HG03095 (cell line): Measurements from ENCODE around the gene NTRK2.

Experiments used
- ATAC-seq: cut with Tn5 transposase; IDR thresholded peaks from one replicate; pipeline ENCODE4 v1.9.1; 2021; ENCODE audit warnings: moderate library complexity; ENCODE audit not compliant: unreplicated experiment

NTRK2 gene

DNA sequence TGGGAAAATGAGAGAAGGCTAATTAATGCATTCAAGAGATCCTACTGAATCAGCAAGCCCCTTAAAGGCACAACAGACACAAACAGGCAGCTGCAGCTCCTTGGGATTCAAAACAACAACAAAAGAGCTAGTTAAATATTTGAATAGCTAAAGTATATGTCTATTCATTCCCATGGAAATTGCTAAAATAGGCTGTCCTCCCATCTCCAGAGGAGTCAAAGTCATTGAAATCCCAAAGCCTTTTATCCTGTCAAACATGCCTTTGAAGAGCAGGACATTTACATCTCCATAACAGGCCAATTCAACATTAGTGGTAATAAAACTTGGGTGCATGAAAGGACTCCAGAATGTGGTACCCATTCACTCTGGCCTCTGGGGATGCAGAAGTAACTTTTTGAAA is 177.4 kb downstream of the NTRK2 start:
- ATAC-seq, result no peak

DNA sequence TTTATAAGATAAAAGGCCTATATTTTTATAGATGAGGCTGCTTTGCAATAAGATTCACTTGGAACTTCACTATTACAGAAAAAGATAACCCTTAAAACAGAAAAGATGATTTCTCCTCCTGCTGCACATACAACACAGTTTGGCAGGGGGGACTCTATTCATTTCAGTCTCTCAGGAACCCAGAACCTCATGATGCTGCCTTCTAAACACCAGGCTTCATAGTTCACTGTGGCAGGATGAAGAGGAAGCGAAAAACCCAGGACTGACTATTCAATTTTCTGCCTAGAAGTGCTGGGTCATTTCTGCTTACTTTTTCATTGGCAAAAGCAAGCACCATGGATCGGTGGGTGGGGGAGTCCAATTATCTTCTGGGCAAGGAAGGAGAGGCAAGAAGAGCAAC is 179.5 kb downstream of the NTRK2 start:
- no peak for ATAC-seq

DNA sequence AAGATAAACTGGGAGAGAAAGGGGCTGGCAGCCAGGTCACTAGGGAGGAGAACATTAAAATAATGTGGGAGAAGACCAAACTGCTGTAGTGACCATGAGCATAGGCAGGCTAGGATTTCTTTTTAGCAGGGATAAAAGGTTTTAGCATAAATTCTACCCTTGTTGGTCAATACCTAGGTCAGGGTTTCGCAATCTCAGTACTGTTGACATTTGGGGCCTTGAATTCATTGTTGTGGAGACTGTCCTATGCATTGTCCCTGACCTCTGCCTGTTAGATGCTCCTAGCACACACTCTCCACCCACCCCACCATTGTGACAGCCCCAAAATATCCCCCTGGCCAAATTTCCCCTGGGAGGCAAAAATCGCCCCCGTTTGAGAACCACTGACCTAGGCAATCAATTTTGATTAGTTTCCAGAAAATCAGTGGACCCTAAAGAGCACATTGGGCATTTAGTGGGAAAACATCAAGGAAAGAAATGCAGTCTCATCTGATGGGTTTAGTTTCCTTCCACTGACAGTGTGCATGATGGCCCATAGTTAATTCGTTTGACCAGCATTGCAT is 181.4 kb downstream of the NTRK2 start:
- ATAC-seq, result no peak

DNA sequence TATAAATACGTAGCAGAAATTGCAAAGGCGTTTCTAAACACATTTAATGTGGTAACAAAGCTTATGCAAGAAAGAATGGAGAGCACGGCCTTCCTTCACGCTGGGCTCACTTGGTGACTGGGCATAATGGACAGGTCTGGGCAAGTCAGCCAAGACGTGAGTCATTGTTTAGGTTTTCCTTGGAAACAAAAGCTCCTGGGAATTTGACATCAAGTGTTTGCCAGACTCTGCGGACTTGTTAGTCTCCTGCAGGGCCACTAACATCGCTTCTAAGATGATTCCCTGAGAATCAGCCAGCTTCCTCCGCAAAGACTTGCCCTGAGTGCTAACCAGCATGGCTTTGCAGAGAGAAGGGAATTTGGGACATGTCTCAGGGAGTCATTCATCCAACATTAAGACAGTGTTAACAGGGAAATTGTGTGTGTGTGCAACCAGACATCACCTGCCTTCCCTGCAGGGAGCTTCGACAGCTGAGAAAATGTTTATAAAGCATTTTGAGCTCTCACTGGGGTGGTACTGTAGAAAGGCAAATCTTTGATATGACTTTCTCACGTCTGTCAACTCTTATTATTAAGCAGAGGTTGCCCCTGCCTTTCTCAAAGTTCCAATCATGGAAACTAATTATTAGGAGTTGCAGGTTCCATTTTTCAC is 182.5 kb downstream of the NTRK2 start:
- no peak for ATAC-seq

DNA sequence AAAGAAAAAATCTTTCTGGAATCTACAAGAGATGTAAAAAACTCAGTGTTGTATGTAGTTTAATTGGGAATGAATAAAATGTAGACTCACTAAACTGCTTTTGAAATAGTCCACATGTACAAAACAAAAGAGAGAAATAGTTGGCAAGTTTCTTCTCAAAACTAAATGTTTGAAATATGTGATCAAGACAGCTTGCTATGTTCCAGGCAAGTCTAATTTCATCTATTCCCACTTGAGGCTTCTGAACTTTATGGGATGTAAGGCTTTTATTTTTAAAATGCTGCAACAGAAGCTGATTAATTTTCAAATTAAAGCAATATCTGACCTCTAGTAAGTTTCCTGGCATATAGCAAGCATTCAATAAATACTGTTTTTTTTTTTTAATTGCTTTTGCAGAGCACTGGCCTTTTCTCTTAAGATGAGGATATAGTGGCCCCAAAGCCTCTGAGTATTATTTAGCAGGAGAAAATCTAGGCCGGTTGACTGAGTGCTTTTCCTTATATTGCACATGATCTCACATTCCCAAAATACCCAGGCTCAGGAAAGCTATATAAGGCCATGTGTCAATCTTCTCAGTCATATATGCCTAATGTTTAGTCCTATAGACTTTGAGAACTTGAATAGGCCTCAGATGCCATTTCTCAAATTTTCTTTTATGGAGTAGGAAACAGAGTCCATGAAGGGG is 183.2 kb downstream of the NTRK2 start:
- ATAC-seq, result no peak

DNA sequence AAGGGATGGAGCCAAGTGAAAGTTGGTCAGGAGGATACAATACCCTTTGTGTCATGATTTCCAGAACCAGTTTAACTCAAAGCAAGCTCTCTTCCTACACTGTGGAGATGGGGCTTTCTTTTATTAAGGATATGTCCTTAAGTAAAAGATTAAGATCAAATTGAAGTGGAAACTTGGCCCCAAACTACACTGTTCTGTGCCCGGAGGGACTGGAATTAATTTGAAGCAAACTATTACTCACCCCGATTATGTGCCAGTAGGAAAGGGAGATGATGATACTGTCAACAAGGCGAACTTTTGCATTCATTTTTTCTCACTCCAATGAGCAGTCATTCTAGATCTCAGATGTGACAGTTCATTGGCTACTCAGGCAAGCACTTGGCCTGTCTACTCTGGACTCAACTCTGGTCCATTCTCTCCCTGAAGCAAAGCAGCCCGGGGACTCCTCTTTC is 186.7 kb downstream of the NTRK2 start:
- no peak for ATAC-seq

DNA sequence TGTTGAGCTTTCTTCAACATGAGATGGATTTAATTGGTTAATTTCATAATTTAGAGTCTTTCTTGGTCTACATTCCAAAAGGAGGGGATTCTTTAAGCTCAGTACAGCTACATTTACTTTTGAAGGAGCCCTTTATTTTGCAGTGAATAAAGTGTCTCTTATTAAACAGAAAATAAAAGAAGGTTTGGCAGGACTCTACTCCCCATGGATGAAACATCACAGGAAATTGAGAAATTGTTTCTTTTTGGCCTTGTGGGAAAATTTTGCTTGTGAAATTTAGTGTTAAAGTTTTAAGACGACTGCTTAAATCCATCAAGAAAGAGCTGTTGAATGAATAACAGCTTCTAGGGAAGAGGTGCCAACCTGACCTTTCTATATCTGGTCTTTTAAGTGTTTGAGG is 187.7 kb downstream of the NTRK2 start:
- no peak for ATAC-seq

DNA sequence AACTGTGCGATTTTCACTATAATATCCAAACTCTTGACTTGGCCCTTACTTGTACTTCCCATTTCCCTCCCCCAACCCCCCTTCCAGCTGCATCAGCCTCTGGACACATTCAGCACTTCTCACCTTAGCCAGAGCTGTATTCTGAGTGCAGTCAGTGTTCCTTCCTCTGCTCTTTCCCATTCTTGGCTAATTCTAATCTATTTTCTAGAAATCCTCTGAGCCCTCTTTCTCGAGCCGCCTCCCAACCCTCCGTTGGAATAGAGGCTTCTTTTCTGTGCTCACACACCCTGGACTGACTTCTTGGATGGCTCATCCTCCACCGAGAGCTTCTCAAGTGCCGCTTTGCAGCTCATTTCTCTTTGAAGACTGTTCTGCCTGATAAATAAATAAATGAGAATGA is 188.8 kb downstream of the NTRK2 start:
- no peak for ATAC-seq

DNA sequence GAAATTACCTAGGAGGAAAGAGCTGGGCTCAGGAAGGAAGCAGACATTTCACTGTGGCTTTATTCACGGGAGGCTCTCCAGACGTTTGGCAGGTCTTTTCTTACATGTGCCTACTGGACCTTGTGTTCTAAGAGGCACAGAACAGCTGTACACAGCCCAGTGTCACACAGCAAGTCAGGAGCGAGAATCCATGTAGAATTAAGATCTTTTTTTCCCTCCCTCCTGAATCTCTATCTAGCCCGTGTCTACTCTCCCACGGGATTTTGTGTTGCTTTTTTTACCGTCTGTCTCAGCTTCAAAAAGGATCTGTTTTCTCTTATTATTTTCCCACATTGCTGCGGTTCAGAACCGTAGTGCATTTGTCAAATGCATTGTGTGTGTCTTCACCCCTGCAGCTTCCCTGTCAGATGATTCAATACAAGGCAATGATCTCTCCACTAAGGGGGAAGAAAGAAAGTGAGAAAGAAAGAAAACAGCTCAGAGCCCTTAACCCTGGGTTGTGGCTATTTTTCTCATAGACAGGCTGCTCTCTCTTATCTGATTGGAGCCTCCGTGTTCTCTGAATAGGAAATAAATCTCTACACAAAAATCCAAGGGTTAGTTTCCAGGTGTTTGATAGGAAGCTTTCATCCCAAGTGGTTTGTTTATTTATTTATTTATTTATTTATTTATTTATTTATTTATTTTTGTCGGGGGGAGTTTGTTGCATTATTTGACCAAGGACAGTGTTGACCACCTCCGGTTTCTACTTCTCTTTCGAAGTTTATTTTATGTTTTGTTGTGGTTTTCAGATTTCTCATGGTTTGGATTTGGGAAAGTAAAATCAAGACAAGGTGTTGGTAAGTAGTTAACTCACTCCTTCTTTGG is 191.0 kb downstream of the NTRK2 start:
- ATAC-seq, result no peak

DNA sequence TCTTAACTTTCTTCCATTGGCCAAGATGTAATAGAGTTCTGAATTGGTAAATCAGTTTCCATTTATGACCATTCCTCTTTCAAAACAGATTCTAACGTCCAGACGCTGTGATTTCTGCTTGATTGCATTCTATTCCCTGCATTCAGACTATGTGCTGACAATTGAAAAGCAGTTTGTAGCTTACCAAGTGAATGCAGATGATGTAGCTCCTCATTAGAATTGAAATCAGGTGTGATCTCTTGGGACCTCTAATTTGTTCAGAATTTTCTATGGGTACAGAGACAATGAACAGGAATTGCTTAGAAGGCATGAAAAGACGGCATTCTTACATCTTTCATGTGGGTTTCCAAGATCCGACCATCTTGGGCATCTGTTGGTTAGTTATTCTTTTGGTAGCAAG is 191.9 kb downstream of the NTRK2 start:
- ATAC-seq, result no peak

DNA sequence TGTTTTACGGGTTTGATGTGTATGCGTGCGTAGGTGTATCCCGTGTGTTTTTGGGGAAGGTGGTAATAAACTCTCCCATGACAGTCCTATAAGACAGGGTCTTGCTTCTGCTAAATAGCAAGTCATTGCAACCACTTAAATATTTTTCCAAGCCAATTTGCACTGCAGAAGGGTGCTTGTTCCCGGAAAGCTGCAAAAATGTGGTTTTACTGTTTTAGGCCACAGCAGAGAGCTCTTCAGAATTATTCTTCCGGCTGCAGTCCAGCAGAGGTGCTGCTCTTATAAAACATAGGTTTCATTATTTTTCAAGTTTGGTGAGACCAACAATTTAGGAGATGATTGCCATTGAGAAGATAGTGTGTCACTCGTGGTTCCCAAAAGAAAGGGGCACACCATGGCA is 192.8 kb downstream of the NTRK2 start:
- ATAC-seq, result no peak

DNA sequence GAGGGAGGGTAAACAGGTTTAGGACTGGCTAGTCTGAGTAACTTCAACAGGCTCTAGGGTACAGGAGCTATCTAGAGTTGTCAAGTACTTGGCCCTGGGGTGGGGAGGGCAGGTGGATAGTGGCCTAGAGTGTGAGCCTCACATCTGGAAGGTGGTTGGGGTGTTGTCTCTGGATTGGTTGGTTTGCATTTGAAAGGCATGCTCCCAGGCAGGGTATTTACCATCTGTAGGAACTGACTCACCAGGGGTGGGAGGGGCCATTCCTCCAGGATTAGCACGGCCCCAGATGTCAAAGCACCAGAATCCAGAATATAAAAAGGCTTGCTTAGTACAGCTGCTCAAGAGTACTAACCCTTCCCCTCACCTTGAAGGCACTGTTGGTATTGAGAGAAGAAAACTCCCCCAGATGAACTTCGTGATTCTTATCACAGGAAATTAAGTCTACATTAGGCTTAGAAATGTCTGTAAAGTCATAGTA is 193.3 kb downstream of the NTRK2 start:
- ATAC-seq, result no peak

DNA sequence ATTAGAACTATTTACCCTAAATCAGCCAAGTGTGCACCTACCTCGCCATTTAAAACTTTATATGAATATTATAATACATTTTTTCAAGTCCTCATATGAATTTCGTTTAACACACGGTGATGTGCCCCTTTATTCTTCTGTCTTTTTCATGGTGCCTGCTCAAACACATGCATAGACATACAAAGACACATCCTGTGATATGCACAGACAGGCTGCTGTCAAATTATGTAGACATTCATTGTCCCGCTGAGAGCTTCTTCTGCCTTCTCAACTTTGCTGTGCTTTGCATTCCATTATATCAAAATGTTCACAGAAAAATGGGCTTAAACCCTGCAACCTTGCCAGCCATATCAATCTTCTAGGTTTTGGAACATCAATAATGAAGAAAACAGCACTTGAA is 193.8 kb downstream of the NTRK2 start:
- no peak for ATAC-seq

DNA sequence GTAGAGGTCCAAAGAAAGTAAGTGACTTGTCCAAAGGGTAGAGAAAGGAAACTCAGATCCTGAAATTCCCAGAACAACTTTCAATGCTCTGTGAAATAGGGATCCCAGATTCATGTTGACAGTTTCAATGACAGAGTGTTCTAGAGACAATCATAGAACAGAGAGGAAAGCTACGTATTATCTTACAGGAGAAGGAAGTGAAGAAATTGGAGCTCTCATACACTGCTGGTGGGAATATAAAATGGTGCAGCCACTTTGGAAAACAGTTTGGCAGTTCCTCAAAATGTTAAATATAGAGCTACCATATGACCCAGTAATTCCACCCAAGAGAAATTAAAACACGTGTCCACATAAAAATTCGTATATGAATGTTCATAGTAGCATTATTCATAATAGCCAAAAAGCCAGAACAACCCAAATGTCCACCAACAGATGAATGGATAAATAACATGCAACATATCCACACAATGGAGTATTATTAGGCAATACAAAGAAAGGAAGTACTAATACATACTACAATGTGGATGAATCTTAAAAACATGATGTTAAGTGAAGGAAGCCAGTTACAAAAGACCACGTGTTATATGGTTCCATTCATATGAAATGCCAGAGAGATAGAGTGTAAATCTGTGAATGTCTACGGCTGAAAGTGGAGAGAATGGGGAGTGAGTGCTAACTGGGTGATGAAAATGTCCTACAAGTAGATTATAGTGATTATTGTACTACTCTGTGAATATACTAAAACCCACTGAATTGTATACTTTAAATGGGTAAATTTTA is 197.1 kb downstream of the NTRK2 start:
- no peak for ATAC-seq

DNA sequence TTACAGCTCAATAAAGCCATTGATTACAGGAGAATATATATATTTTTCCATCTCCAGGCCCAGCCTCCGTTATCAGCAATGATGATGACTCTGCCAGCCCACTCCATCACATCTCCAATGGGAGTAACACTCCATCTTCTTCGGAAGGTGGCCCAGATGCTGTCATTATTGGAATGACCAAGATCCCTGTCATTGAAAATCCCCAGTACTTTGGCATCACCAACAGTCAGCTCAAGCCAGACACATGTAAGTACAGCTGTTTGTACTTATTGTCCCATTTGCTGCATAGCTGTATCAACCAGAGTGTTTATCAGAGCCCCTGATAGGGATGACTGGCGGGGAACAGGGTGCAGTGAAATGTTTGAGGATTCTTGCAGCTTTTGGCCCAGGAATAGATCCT is 197.7 kb downstream of the NTRK2 start:
- ATAC-seq, result no peak

DNA sequence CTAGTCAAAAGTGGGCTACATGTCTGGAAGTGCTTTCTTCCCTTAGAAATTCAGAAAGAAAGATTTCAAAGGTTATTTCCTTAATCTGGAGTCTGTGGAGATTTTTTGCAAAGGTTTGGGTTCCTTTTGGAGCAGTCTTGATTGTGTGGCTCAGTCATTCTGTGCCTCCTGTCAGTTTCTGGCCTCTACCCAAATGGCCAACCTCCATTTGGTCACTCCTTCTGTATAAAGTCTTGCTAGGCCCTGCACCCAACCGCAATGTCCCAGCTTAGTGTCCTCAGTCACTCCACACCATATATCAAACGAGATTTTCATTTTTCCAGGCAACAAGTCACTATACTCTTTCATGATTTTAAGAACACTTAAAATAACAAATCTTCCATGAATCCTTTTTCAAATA is 199.6 kb downstream of the NTRK2 start:
- ATAC-seq, result no peak

DNA sequence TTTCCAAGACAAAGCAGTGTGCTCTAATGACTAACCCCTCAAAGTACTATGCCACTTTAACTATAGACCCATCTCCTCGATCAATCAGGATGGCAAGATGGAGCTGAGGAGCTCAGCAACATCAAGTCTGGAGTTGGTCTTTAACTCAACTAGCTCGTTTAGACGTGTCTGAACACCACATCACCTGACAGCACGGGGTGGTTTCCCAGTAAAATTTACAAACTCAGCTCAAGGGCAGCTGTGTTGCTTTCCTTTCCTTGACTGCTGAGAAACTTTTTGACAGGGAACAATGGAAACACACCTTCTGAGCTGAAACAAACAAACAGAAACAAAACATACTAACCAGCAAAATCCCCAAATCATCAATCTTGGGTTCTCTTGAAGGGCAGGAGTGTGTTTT is 202.5 kb downstream of the NTRK2 start:
- no peak for ATAC-seq

DNA sequence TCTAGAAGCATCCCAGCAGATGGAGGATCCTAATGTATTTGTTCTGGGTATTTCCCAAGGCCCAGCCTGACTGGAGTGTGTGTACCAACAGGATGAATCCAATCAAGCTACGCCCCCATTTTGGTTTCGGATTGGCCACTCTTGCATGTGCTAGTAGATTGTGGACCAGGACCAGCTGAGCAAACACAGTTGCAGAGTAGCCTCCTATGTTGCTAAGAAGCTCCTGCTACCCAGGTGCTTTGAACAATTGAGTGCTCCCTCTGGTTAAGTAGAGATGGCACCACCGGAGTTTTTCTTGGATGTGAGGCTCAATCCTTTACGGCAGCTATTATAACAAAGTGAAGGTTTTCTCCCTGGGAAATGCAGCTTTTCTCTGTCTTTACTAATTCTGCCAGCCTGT is 204.5 kb downstream of the NTRK2 start:
- ATAC-seq, result no peak

DNA sequence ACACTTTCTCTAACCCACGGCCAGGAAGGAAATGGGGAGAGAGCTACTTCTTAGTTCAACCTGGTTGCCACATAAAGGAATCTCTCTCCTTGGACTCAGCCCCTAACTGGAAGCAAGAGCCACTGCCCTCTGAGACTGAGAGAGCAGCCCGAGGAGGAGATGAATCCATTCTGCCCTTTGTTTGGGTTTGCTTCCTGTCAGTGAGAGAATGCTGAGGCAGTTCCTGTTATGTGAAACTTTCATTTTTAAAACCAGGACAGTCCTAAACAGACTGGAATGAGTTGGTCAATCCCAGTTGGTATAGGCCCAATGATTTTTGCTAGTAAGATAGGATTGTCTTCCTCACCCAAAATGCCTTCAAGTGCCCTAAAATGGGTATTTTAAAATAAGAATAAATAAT is 205.1 kb downstream of the NTRK2 start:
- no peak for ATAC-seq

DNA sequence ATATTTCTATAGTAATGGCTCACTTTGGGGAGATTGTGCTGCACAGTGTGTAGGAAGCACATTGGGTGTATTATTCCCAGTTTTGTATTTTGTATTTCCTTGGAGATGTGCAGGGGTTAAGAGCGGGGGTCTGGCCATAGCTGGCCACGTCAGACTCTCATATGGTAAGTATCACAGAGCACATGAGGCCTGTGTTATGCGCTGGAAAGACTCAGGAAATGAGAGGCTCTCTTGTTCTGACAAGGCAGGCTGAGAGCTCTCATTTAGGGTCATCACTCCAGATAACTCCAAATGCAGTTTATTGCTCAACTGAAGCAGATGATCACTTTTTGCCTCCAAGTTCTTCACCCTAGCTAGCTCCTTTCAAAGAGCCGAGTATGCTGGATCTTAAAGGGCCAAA is 205.7 kb downstream of the NTRK2 start:
- ATAC-seq, result no peak

DNA sequence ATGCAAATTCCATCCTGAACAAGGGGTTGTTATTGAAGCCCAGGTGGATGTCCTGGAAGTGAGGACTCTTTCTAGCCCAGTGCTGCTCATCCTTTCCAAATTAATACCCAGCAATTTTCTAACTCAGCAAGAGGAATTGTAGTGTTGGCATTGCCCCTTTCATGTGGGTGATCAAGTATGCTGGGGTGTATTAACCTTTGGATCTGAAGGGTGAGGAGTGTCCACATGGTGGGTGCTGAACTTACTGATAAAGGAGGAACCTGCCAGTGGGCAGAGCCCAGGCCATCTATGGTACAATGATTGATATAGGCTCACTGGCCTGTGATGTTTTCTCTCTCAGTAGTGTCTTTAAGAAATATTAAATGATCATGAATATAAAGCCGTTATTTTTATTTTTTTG is 210.1 kb downstream of the NTRK2 start:
- no peak for ATAC-seq
